Measurements from ENCODE around the gene CTAG1A. TPM values are rescaled to one million over a fixed set of nuclear protein-coding genes. Genes with fewer than 3 reads are reported as not detected.
"Not testable (repeated sequence)": the region's sequence is repeated elsewhere in the genome, so short reads cannot be mapped to it uniquely, and the experiment has no call there.

The CTAG1A gene
- total RNA-seq, 1 donor from 2014 or later = not detected

DNA sequence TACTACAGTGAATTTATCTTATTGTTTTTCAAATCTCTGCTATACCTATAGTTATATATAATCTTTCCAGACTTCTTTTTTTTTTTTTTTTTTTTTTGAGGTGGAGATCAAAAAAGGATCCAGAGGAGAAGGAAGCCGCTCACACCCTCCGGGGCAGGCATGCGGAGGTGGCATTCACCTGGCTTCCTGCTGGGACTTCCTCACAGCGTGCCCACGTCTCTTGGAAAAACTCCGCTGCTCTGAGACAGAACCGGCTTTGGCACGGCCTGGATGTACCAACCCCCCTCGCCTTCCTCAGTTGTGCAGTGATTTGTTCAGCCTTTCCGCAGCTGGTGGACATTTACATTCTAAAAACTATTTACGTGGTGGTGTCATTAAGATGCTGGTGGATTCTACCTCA, 23.0 kb downstream of the CTAG1A start:
- H3K9ac ChIP-seq (ENCODE audit: low read depth in 1 of 3, low read length in 3 of 3); H3K27ac ChIP-seq (ENCODE audit: low read depth, low read length); H3K4me3 ChIP-seq (ENCODE audit: low read length in 3 of 3); H3K27me3 ChIP-seq (ENCODE audit: control insufficient read depth in 3 of 3, insufficient read depth in 3 of 3, low read length in 3 of 3); H3K9me3 ChIP-seq (ENCODE audit: control insufficient read depth in 3 of 3, low read length in 3 of 3); H3K36me3 ChIP-seq (ENCODE audit: control insufficient read depth in 3 of 3, insufficient read depth in 3 of 3, low read length in 3 of 3); H3K4me1 ChIP-seq (ENCODE audit: control insufficient read depth in 3 of 3, insufficient read depth in 3 of 3, low read length in 3 of 3): not testable (repeated sequence)

DNA sequence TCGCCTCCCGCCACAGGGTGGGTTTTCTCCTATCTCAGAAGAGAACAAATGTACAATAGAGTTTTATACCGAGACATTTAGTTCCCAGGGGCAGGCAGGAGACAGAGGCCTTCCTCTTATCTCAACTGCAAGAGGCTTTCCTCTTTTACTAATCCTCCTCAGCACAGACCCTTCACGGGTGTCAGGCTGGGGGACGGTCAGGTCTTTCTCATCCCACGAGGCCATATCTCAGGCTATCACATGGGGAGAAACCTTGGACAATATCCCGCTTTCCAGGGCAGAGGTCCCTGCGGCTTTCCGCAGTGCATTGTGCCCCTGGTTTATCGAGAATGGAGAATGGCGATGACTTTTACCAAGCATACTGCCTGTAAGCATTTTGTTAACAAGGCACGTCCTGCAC, 23.9 kb downstream of the CTAG1A start:
- not testable (repeated sequence) for H3K9ac ChIP-seq (ENCODE audit: low read depth in 1 of 3, low read length in 3 of 3); H3K4me3 ChIP-seq (ENCODE audit: low read length in 3 of 3); H3K27ac ChIP-seq (ENCODE audit: low read depth, low read length); H3K9me3 ChIP-seq (ENCODE audit: control insufficient read depth in 3 of 3, low read length in 3 of 3); H3K4me1 ChIP-seq (ENCODE audit: control insufficient read depth in 3 of 3, insufficient read depth in 3 of 3, low read length in 3 of 3); H3K27me3 ChIP-seq (ENCODE audit: control insufficient read depth in 3 of 3, insufficient read depth in 3 of 3, low read length in 3 of 3); H3K36me3 ChIP-seq (ENCODE audit: control insufficient read depth in 3 of 3, insufficient read depth in 3 of 3, low read length in 3 of 3)

DNA sequence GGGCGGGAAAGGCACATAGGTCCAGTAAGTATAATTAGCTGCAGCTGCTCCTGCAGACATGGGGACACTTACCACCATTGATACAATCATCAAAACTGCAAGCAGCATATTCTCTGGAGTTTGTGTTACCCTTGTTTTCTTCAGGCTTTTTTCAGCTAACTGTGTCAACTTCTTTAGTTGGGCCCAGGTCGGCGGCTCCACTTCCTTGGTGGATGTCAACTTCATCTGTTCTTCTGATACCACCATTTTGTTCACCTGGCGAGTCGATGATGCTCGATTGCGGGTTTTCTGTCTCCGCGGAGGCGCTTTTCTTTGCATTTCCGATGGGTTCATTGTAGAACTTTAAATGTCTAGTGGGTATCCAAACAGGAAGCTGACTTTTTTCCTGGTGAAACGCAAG, 26.2 kb downstream of the CTAG1A start:
- H3K27me3 ChIP-seq (ENCODE audit: control insufficient read depth in 3 of 3, insufficient read depth in 3 of 3, low read length in 3 of 3); H3K9ac ChIP-seq (ENCODE audit: low read depth in 1 of 3, low read length in 3 of 3); H3K9me3 ChIP-seq (ENCODE audit: control insufficient read depth in 3 of 3, low read length in 3 of 3); H3K27ac ChIP-seq (ENCODE audit: low read depth, low read length); H3K4me1 ChIP-seq (ENCODE audit: control insufficient read depth in 3 of 3, insufficient read depth in 3 of 3, low read length in 3 of 3); H3K36me3 ChIP-seq (ENCODE audit: control insufficient read depth in 3 of 3, insufficient read depth in 3 of 3, low read length in 3 of 3); H3K4me3 ChIP-seq (ENCODE audit: low read length in 3 of 3): not testable (repeated sequence)

DNA sequence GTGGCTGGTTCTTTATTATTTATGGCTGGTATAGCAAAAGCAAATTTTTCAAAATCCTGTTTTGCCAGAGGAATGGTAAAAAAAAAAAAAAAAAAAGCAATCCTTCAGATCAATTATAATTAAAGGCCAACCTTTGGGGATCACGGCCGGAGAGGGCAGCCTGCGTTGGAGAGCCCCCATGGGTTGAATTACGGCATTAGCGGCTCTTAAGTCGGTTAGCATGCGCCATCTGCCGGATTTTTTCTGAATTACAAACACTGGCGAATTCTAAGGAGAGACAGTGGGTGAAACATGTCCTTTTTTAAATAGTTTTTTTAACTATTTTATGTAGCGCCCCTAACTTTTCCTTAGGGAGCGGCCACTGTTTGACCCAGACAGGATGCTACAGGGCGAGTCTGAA, 28.7 kb downstream of the CTAG1A start:
- not testable (repeated sequence) for H3K27me3 ChIP-seq (ENCODE audit: control insufficient read depth in 3 of 3, insufficient read depth in 3 of 3, low read length in 3 of 3); H3K9ac ChIP-seq (ENCODE audit: low read depth in 1 of 3, low read length in 3 of 3); H3K36me3 ChIP-seq (ENCODE audit: control insufficient read depth in 3 of 3, insufficient read depth in 3 of 3, low read length in 3 of 3); H3K9me3 ChIP-seq (ENCODE audit: control insufficient read depth in 3 of 3, low read length in 3 of 3); H3K4me1 ChIP-seq (ENCODE audit: control insufficient read depth in 3 of 3, insufficient read depth in 3 of 3, low read length in 3 of 3); H3K4me3 ChIP-seq (ENCODE audit: low read length in 3 of 3); H3K27ac ChIP-seq (ENCODE audit: low read depth, low read length)

DNA sequence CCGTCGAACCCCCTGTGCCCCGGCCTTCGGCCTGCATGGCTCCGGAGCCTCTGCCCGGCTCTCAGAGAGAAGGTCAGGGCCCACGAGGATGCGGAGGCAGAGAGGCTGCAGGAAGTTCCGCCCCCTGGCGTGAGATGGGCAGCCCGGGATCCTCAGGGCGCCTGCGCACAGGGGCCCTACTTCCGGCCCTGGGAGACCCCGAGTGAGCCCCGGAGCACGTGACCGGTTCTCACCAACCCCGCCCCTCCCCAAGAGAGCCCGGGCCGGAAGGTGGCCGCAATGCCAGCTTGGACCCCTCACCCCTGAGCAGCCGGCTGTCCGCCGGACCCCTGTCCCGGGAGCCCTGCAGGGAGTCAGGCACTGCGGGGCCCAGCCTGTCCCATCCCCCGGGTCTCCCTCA, 34.2 kb downstream of the CTAG1A start, which contains the start of gene CTAG1B:
CTAG1B (minus strand) TSS at position 101 of the 400 bp plus-strand sequence; CDS start at position 37, 64 bp downstream.
- not testable (repeated sequence) for H3K4me1 ChIP-seq (ENCODE audit: control insufficient read depth in 3 of 3, insufficient read depth in 3 of 3, low read length in 3 of 3); H3K36me3 ChIP-seq (ENCODE audit: control insufficient read depth in 3 of 3, insufficient read depth in 3 of 3, low read length in 3 of 3); H3K27me3 ChIP-seq (ENCODE audit: control insufficient read depth in 3 of 3, insufficient read depth in 3 of 3, low read length in 3 of 3); H3K4me3 ChIP-seq (ENCODE audit: low read length in 3 of 3); H3K9ac ChIP-seq (ENCODE audit: low read depth in 1 of 3, low read length in 3 of 3); H3K27ac ChIP-seq (ENCODE audit: low read depth, low read length); H3K9me3 ChIP-seq (ENCODE audit: control insufficient read depth in 3 of 3, low read length in 3 of 3)

DNA sequence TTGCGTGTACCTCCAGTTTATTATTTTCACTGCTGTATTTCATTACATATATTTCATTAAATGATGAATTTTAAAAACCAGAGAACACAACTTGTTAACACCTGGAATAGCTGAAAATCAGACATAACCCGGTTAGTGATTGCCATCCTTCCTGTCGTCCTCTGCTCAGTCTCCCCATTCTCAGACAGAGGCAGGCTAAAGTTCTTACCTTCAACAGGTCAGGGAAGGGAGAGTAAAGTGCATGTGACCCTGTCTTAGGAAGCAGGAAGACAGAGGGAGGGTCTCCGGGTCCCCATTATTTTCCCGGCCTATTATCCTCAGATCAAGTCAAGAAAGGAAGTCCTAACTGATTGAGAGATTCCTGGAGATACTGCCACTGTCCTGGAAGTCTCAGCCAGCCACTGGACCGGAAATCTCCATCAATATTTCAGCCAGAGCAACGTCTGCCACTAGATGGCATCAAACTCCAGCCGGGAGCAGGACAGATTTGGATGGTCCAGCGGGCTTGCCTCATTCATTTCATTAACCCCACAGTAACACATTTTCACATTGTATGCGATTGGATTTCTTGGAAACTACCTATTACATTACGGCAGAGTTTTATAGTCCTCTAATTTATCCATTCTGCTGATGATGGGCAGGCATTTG, 36.0 kb downstream of the CTAG1A start:
- H3K27me3 ChIP-seq (ENCODE audit: control insufficient read depth in 3 of 3, insufficient read depth in 3 of 3, low read length in 3 of 3); H3K27ac ChIP-seq (ENCODE audit: low read depth, low read length); H3K36me3 ChIP-seq (ENCODE audit: control insufficient read depth in 3 of 3, insufficient read depth in 3 of 3, low read length in 3 of 3); H3K4me3 ChIP-seq (ENCODE audit: low read length in 3 of 3); H3K9me3 ChIP-seq (ENCODE audit: control insufficient read depth in 3 of 3, low read length in 3 of 3); H3K9ac ChIP-seq (ENCODE audit: low read depth in 1 of 3, low read length in 3 of 3); H3K4me1 ChIP-seq (ENCODE audit: control insufficient read depth in 3 of 3, insufficient read depth in 3 of 3, low read length in 3 of 3): not testable (repeated sequence)

DNA sequence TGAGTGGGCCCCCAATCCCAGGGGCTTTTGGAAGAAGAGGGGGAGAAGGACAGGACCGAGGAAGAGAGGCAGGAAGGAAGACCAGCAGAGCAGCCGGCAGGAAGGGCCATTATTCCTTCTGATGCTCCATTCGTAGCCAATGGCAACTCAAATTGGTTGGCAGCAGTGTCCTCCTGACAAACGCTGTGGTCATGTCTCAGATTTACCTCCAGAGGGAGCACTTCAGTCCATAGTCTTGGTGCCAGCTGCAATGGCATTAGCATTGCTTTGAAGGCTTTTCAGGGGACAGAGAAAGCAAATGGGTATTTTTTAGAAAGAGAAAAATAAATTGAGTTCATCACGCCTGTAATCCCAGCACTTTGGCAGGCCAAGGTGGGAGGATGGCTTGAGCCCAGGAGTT, 44.0 kb downstream of the CTAG1A start:
- H3K4me1 ChIP-seq (ENCODE audit: control insufficient read depth in 3 of 3, insufficient read depth in 3 of 3, low read length in 3 of 3); H3K4me3 ChIP-seq (ENCODE audit: low read length in 3 of 3); H3K9me3 ChIP-seq (ENCODE audit: control insufficient read depth in 3 of 3, low read length in 3 of 3); H3K9ac ChIP-seq (ENCODE audit: low read depth in 1 of 3, low read length in 3 of 3); H3K27ac ChIP-seq (ENCODE audit: low read depth, low read length); H3K36me3 ChIP-seq (ENCODE audit: control insufficient read depth in 3 of 3, insufficient read depth in 3 of 3, low read length in 3 of 3); H3K27me3 ChIP-seq (ENCODE audit: control insufficient read depth in 3 of 3, insufficient read depth in 3 of 3, low read length in 3 of 3): not testable (repeated sequence)

DNA sequence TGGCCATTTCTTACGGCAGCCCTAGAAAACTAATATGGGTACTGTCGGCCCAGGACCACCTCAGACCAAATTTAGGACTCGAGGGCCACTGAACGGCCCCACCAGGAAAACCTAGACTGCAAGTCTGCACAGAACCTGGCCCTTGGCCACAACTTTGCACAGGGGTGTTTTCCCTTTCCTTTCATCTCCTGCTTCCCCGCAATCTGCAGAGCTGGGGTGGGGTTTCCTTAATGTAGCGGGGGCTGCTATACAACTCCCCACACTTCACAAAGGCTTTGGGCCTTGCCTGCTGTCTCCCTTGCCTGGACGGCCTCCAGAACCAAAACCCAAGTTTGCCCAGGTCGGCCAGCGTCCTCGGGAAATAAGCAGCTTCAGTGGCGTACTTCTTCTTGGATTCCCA, 46.0 kb downstream of the CTAG1A start:
- not testable (repeated sequence) for H3K27ac ChIP-seq (ENCODE audit: low read depth, low read length); H3K9ac ChIP-seq (ENCODE audit: low read depth in 1 of 3, low read length in 3 of 3); H3K27me3 ChIP-seq (ENCODE audit: control insufficient read depth in 3 of 3, insufficient read depth in 3 of 3, low read length in 3 of 3); H3K4me1 ChIP-seq (ENCODE audit: control insufficient read depth in 3 of 3, insufficient read depth in 3 of 3, low read length in 3 of 3); H3K36me3 ChIP-seq (ENCODE audit: control insufficient read depth in 3 of 3, insufficient read depth in 3 of 3, low read length in 3 of 3); H3K9me3 ChIP-seq (ENCODE audit: control insufficient read depth in 3 of 3, low read length in 3 of 3); H3K4me3 ChIP-seq (ENCODE audit: low read length in 3 of 3)

DNA sequence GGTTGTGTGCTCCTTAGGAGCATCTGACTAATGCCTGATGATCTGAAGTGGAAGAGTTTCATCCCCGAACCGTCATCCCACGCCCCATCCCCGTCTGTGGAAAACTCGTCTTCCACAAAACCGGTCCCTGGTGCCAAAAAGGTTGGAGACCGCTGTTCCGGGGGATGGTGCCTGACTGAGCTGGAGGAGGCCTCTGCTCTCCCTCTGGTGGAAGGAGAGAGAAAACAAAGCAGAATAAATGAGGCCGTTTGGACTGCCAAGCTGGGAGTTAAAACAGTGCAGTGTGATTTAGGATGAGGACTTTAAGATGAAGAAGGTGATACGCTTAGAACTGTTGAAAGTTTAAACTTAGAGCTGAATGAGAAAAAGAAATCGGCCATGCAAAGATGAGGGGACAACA, 48.7 kb downstream of the CTAG1A start:
- H3K4me1 ChIP-seq (ENCODE audit: control insufficient read depth in 3 of 3, insufficient read depth in 3 of 3, low read length in 3 of 3); H3K36me3 ChIP-seq (ENCODE audit: control insufficient read depth in 3 of 3, insufficient read depth in 3 of 3, low read length in 3 of 3); H3K27me3 ChIP-seq (ENCODE audit: control insufficient read depth in 3 of 3, insufficient read depth in 3 of 3, low read length in 3 of 3); H3K9ac ChIP-seq (ENCODE audit: low read depth in 1 of 3, low read length in 3 of 3); H3K27ac ChIP-seq (ENCODE audit: low read depth, low read length); H3K9me3 ChIP-seq (ENCODE audit: control insufficient read depth in 3 of 3, low read length in 3 of 3); H3K4me3 ChIP-seq (ENCODE audit: low read length in 3 of 3): not testable (repeated sequence)

All from skeletal muscle tissue (tissue), 4 donors.